ENCODE data around the gene NDUFV2.

Gene NDUFV2

GRCh38 chr18:9108911-9109310 lies 6.4 kb downstream of the NDUFV2 start:
- DNase-seq (ENCODE audit: low spot score): no peak
- TF ChIP-seq CTCF (IDR thresholded peaks at IDR 0.05; ENCODE audit: extremely low read depth, insufficient read depth, missing control alignments): no peak
- in situ Hi-C loops (cut with MboI; ENCODE audit: low pct_unique_long_range_greater_than_20kb, low sequenced_read_pairs, unreplicated experiment): no loop called here

DNA sequence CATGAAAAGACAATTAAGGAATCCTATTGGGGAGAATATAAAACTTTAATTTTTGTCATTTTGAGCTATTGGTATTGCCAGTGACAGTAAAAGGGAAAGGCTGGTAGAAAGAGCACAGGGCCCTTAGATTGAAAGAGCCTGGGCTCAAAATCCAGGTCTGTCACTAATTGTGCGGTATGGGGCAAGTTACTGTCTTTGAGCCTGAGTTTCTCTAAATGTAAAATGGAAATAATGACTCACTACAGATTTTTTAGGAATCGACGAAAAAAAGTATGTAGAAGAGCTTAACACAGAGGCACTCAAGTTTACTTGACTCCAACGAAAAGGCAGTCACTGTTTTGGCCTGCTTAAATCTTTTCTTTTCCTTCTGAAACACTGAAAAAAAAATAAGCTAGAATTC lies 7.0 kb downstream of the NDUFV2 start:
- DNase-seq (ENCODE audit: low spot score): no peak
- no peak for TF ChIP-seq CTCF (IDR thresholded peaks at IDR 0.05; ENCODE audit: extremely low read depth, insufficient read depth, missing control alignments)
- in situ Hi-C loops (cut with MboI; ENCODE audit: low pct_unique_long_range_greater_than_20kb, low sequenced_read_pairs, unreplicated experiment): no loop called here

- no peak for DNase-seq (ENCODE audit: low spot score)
- TF ChIP-seq CTCF (IDR thresholded peaks at IDR 0.05; ENCODE audit: extremely low read depth, insufficient read depth, missing control alignments): no peak
- in situ Hi-C loops (cut with MboI; ENCODE audit: low pct_unique_long_range_greater_than_20kb, low sequenced_read_pairs, unreplicated experiment): no loop called here
These were observed 11.1 kb downstream of the NDUFV2 start for GRCh38 chr18:9113468-9114149.

GRCh38 chr18:9115984-9116383 lies 13.5 kb downstream of the NDUFV2 start:
- no peak for TF ChIP-seq CTCF (IDR thresholded peaks at IDR 0.05; ENCODE audit: extremely low read depth, insufficient read depth, missing control alignments)
- in situ Hi-C loops (cut with MboI; ENCODE audit: low pct_unique_long_range_greater_than_20kb, low sequenced_read_pairs, unreplicated experiment): no loop called here
- no peak for DNase-seq (ENCODE audit: low spot score)

DNA sequence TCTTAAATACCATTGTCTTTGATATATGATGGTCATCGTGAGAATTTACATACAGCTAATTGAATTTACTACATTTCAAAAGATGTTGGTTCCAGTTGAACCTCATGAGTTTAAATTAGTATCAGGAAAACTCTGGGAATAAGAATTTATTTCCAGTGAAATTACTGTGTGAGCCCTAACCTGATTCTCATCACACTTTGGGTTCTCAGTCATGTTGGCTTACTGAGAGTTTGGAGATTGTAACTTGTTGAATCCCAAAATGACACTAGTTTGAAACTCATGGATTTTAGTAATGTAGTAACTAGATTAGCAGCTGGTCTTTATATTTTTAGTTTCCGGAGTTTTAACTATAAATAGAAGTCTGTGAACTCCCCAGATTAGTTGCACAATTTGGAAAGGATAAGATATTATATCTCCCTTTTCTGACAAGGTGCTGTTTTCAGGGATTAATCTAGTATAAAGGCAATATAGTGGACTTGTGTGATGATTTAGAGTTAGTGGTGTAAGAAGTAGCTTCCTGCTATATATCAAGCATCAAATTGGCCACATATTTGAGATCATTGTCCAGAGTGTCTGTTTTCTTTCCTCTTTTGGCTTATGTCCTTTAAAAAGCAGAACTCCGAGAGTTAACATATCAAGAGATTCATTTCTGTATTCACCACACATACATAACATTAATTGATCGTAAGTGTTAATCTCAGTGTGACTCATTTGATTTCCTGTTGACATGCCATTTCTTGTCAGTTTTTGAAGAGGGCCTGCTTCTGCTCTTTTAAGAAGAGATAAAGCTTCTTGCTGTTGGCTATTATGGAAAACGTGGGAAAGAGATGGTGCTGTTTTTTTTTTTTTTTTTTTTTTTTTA lies 15.7 kb downstream of the NDUFV2 start:
- no peak for TF ChIP-seq CTCF (IDR thresholded peaks at IDR 0.05; ENCODE audit: extremely low read depth, insufficient read depth, missing control alignments)
- in situ Hi-C loops (cut with MboI; ENCODE audit: low pct_unique_long_range_greater_than_20kb, low sequenced_read_pairs, unreplicated experiment): no loop called here
- DNase-seq (ENCODE audit: low spot score): peak; percentile 13

- TF ChIP-seq CTCF (IDR thresholded peaks at IDR 0.05; ENCODE audit: extremely low read depth, insufficient read depth, missing control alignments): no peak
- no peak for DNase-seq (ENCODE audit: low spot score)
- in situ Hi-C loops (cut with MboI; ENCODE audit: low pct_unique_long_range_greater_than_20kb, low sequenced_read_pairs, unreplicated experiment): no loop called here
These were observed 18.3 kb downstream of the NDUFV2 start for GRCh38 chr18:9120796-9121195.

Data from GM13977 (cell line).